Loucy (cell line): Measurements from ENCODE around the gene OBP2A.

Experiments used
- CTCF ChIP-seq: fragments of 200-600 bp; sonication (generic); conservative IDR thresholded peaks from 2 replicates; pipeline ENCODE4 v1.5.1; 2014; ENCODE audit warnings: mild to moderate bottlenecking, antibody characterized with exemption, low read length
- EZH2phosphoT487 ChIP-seq: fragments of 200-600 bp; IDR thresholded peaks from 2 replicates; pipeline ENCODE4 v1.6.1; 2018; ENCODE audit warnings: antibody characterized with exemption, mild to moderate bottlenecking, moderate library complexity, borderline replicate concordance

- TF ChIP-seq CTCF (no peak), EZH2phosphoT487 (no peak)
These were observed 39.0 kb downstream of the OBP2A start for GRCh38 chr9:135584934-135585333.
